ENCODE data around the gene ARL17B.
"Not testable (repeated sequence)": the region's sequence is repeated elsewhere in the genome, so short reads cannot be mapped to it uniquely, and the experiment has no call there.

GRCh38 chr17:46396292-46396691 lies 34.7 kb upstream of the ARL17B start:
- TF ChIP-seq POLR2A (IDR thresholded peaks at IDR 0.05; ENCODE audit: low read depth, low read length); POLR2AphosphoS5 (IDR thresholded peaks at IDR 0.05; ENCODE audit: insufficient read depth, low read depth, low read length): not testable (repeated sequence)
